HepG2 (cell line): ENCODE data around the gene CEBPA. TPM values are rescaled to one million over a fixed set of nuclear protein-coding genes. Genes with fewer than 3 reads are reported as not detected.

ENCODE experiments used
- ARNT2 ChIP-seq: sonication (generic); formaldehyde crosslinking; IDR thresholded peaks from 2 replicates; pipeline ENCODE4 v1.8.0; 2022; ENCODE audit warnings: mild to moderate bottlenecking, low read depth, missing genetic modification reagents, moderate library complexity
- ATF1 ChIP-seq: IDR thresholded peaks from 2 replicates; pipeline ENCODE4 v1.6.1; 2016; ENCODE audit warnings: mild to moderate bottlenecking, control low read depth
- MAF1 ChIP-seq: sonication (generic); formaldehyde crosslinking; IDR thresholded peaks from 2 replicates; pipeline ENCODE4 v1.5.0; 2020; ENCODE audit warnings: missing genetic modification reagents, borderline replicate concordance
- NBN ChIP-seq: fragments of 450-650 bp; conservative IDR thresholded peaks from 2 replicates; pipeline ENCODE4 v1.6.1; 2017
- RFX3 ChIP-seq: IDR thresholded peaks from 2 replicates; pipeline ENCODE4 v1.6.1; 2016; ENCODE audit warnings: missing biosample characterization, missing genetic modification reagents
- SOX13 ChIP-seq, 3 experiments: fragments of 450-650 bp in 1 of 3; sonication (generic) in 1 of 3; formaldehyde crosslinking in 1 of 3; IDR thresholded peaks in 2 of 3; conservative IDR thresholded peaks in 1 of 3; 2 replicates each; pipeline versions ENCODE4 v1.5.0 to v1.6.1; 2016 to 2020; ENCODE audit warnings: antibody characterized with exemption in 1 of 3, mild to moderate bottlenecking in 1 of 3, missing compliant biosample characterization in 1 of 3, missing genetic modification reagents in 1 of 3, moderate library complexity in 1 of 3
- ZNF564 ChIP-seq: sonication (generic); formaldehyde crosslinking; IDR thresholded peaks from 2 replicates; pipeline ENCODE4 v1.8.1; 2023; ENCODE audit warnings: mild to moderate bottlenecking, missing genetic modification reagents
- polyA plus RNA-seq, 8 experiments: library from polyadenylated mRNA; depleted of rRNA in 3 of 8; stranded (reverse) in 7 of 8; unstranded in 1 of 8; fragments of >200 nt; fragmentation: Illumina TruSeq in 4 of 8; extraction: Trizol in 4 of 8; gene quantifications; 2 replicates each; pipeline versions ENCODE4 v1.2.1 to v1.2.3, GENCODE V29; 2011 to 2016; ENCODE audit warnings: low read depth in 4 of 8, missing spikeins in 1 of 8, mixed read lengths in 1 of 8; ENCODE audit not compliant: insufficient read depth in 1 of 8
- total RNA-seq, 5 experiments: library from RNA; depleted of rRNA; stranded (reverse); fragments of >200 nt; fragmentation: Illumina TruSeq; extraction: Trizol; gene quantifications; 2 replicates each; pipeline ENCODE4 v1.2.3, GENCODE V29; 2016; ENCODE audit warnings: low read depth in 1 of 5
- TF ChIP-seq, protein P1 (sequence below): sonication (generic); formaldehyde crosslinking; IDR thresholded peaks from 2 replicates; pipeline ENCODE4 v1.5.0; 2020; ENCODE audit warnings: mild to moderate bottlenecking, missing genetic modification reagents, borderline replicate concordance
- TF ChIP-seq, protein P2 (sequence below): IDR thresholded peaks from 2 replicates; pipeline ENCODE4 v1.6.1; 2018; ENCODE audit warnings: missing genetic modification reagents
- TF ChIP-seq, protein P3 (sequence below): IDR thresholded peaks from 2 replicates; pipeline ENCODE4 v1.6.1; 2016; ENCODE audit warnings: low read depth, borderline replicate concordance
- TF ChIP-seq, protein P4 (sequence below): sonication (generic); formaldehyde crosslinking; IDR thresholded peaks from 2 replicates; pipeline ENCODE4 v1.4.0; 2020; ENCODE audit warnings: missing genetic modification reagents
- TF ChIP-seq, protein P5 (sequence below): IDR thresholded peaks from 2 replicates; pipeline ENCODE4 v1.6.1; 2016; ENCODE audit warnings: missing compliant biosample characterization, missing genetic modification reagents, borderline replicate concordance
- TF ChIP-seq, protein P6 (sequence below): sonication (generic); formaldehyde crosslinking; IDR thresholded peaks from 2 replicates; pipeline ENCODE4 v1.4.0; 2020; ENCODE audit warnings: missing genetic modification reagents

CEBPA gene
- total and polyA plus RNA-seq, 2 of the 13 experiments (the other 11 are each of a cell fraction or from before 2014, with no cell fraction given) = 24.8 to 103 TPM

DNA sequence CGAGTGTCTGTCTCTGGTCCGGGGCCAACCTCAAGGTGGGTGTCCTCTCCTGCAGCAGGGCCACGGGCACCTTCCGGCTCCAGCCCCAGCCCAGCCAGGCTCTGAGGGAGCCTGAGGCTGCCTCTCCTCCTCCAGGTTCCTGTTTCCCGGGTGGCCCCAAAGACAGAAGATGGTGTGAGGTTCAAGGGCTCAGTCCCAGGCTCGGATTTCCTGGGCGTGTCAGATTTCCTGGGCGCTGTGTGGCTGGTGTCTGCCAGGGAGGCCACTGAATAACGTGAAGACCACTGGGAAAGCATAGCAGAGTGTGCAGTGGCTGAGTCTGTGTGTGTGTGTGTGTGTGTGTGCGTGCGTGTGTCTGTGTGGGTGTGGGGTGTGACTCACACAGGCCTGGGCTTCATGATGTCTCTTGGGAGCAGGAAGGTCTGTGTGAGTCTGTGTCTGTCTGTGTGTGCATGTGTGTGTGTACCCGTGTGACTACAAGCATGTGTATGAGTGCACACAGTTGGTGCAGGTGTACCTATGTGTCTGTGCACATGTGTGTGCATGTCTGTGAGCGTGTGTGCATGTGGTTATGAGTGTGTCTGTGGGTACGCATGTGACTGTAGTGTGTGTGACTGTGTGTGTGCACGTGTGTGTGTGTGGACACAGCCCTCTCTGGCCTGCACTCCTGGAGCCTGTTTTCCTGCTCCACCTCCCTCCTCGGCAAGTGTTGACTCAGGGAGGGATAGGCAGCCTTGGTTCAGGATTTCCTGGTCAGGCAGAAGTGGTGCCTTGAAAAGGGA lies 28.3 kb downstream of the CEBPA start (continued):
- TF ChIP-seq, protein P1, sequence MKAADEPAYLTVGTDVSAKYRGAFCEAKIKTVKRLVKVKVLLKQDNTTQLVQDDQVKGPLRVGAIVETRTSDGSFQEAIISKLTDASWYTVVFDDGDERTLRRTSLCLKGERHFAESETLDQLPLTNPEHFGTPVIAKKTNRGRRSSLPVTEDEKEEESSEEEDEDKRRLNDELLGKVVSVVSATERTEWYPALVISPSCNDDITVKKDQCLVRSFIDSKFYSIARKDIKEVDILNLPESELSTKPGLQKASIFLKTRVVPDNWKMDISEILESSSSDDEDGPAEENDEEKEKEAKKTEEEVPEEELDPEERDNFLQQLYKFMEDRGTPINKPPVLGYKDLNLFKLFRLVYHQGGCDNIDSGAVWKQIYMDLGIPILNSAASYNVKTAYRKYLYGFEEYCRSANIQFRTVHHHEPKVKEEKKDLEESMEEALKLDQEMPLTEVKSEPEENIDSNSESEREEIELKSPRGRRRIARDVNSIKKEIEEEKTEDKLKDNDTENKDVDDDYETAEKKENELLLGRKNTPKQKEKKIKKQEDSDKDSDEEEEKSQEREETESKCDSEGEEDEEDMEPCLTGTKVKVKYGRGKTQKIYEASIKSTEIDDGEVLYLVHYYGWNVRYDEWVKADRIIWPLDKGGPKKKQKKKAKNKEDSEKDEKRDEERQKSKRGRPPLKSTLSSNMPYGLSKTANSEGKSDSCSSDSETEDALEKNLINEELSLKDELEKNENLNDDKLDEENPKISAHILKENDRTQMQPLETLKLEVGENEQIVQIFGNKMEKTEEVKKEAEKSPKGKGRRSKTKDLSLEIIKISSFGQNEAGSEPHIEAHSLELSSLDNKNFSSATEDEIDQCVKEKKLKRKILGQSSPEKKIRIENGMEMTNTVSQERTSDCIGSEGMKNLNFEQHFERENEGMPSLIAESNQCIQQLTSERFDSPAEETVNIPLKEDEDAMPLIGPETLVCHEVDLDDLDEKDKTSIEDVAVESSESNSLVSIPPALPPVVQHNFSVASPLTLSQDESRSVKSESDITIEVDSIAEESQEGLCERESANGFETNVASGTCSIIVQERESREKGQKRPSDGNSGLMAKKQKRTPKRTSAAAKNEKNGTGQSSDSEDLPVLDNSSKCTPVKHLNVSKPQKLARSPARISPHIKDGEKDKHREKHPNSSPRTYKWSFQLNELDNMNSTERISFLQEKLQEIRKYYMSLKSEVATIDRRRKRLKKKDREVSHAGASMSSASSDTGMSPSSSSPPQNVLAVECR = peak; percentile 73; the same call in 1 of the 2 replicates
- TF ChIP-seq, protein P2, sequence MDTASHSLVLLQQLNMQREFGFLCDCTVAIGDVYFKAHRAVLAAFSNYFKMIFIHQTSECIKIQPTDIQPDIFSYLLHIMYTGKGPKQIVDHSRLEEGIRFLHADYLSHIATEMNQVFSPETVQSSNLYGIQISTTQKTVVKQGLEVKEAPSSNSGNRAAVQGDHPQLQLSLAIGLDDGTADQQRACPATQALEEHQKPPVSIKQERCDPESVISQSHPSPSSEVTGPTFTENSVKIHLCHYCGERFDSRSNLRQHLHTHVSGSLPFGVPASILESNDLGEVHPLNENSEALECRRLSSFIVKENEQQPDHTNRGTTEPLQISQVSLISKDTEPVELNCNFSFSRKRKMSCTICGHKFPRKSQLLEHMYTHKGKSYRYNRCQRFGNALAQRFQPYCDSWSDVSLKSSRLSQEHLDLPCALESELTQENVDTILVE (CRISPR knock-in tag) = peak; percentile 51; the same call in 1 of the 2 replicates
- TF ChIP-seq MAF1 (no peak), ARNT2 (CRISPR knock-in tag) (0 out of 2 replicates have a peak, but pooled peaks have one; percentile 25), RFX3 (CRISPR knock-in tag) (no peak), NBN (no peak), SOX13 (IDR thresholded peaks at IDR 0.05) (no peak), SOX13 (CRISPR knock-in tag; conservative IDR thresholded peaks at IDR 0.05 in 1 of 2, IDR thresholded peaks at IDR 0.05 in 1 of 2) (peak in 1 of 2 experiments; percentile 55; a peak in 1 of 4 replicates), ZNF564 (CRISPR knock-in tag) (no peak), ATF1 (no peak)
- TF ChIP-seq, protein P3, sequence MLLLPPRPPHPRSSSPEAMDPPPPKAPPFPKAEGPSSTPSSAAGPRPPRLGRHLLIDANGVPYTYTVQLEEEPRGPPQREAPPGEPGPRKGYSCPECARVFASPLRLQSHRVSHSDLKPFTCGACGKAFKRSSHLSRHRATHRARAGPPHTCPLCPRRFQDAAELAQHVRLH (CRISPR knock-in tag) = 0 out of 2 replicates have a peak, but pooled peaks have one; percentile 39
- TF ChIP-seq, protein P4, sequence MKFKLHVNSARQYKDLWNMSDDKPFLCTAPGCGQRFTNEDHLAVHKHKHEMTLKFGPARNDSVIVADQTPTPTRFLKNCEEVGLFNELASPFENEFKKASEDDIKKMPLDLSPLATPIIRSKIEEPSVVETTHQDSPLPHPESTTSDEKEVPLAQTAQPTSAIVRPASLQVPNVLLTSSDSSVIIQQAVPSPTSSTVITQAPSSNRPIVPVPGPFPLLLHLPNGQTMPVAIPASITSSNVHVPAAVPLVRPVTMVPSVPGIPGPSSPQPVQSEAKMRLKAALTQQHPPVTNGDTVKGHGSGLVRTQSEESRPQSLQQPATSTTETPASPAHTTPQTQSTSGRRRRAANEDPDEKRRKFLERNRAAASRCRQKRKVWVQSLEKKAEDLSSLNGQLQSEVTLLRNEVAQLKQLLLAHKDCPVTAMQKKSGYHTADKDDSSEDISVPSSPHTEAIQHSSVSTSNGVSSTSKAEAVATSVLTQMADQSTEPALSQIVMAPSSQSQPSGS (CRISPR knock-in tag) = 0 out of 2 replicates have a peak, but pooled peaks have one; percentile 46
- TF ChIP-seq, protein P5, sequence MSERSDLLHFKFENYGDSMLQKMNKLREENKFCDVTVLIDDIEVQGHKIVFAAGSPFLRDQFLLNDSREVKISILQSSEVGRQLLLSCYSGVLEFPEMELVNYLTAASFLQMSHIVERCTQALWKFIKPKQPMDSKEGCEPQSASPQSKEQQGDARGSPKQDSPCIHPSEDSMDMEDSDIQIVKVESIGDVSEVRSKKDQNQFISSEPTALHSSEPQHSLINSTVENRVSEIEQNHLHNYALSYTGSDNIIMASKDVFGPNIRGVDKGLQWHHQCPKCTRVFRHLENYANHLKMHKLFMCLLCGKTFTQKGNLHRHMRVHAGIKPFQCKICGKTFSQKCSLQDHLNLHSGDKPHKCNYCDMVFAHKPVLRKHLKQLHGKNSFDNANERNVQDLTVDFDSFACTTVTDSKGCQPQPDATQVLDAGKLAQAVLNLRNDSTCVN (CRISPR knock-in tag) = peak; percentile 63
- TF ChIP-seq, protein P6, sequence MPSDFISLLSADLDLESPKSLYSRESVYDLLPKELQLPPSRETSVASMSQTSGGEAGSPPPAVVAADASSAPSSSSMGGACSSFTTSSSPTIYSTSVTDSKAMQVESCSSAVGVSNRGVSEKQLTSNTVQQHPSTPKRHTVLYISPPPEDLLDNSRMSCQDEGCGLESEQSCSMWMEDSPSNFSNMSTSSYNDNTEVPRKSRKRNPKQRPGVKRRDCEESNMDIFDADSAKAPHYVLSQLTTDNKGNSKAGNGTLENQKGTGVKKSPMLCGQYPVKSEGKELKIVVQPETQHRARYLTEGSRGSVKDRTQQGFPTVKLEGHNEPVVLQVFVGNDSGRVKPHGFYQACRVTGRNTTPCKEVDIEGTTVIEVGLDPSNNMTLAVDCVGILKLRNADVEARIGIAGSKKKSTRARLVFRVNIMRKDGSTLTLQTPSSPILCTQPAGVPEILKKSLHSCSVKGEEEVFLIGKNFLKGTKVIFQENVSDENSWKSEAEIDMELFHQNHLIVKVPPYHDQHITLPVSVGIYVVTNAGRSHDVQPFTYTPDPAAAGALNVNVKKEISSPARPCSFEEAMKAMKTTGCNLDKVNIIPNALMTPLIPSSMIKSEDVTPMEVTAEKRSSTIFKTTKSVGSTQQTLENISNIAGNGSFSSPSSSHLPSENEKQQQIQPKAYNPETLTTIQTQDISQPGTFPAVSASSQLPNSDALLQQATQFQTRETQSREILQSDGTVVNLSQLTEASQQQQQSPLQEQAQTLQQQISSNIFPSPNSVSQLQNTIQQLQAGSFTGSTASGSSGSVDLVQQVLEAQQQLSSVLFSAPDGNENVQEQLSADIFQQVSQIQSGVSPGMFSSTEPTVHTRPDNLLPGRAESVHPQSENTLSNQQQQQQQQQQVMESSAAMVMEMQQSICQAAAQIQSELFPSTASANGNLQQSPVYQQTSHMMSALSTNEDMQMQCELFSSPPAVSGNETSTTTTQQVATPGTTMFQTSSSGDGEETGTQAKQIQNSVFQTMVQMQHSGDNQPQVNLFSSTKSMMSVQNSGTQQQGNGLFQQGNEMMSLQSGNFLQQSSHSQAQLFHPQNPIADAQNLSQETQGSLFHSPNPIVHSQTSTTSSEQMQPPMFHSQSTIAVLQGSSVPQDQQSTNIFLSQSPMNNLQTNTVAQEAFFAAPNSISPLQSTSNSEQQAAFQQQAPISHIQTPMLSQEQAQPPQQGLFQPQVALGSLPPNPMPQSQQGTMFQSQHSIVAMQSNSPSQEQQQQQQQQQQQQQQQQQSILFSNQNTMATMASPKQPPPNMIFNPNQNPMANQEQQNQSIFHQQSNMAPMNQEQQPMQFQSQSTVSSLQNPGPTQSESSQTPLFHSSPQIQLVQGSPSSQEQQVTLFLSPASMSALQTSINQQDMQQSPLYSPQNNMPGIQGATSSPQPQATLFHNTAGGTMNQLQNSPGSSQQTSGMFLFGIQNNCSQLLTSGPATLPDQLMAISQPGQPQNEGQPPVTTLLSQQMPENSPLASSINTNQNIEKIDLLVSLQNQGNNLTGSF = no peak
